GM08714 (cell line): ENCODE data around the gene VPS52.

Experiments used
- H3K4me3 ChIP-seq: fragments of 200-500 bp; sonication (Bioruptor generic); 2 replicates; pipeline ENCODE4 v1.5.1; 2014; ENCODE audit warnings: mild to moderate bottlenecking, low read length, inconsistent platforms
- ZNF274 ChIP-seq: IDR thresholded peaks from 2 replicates; pipeline ENCODE4 v1.6.1; 2012; ENCODE audit warnings: mild to moderate bottlenecking, low read depth, low read length

VPS52 gene

GRCh38 chr6:33206027-33206863 is 65.4 kb downstream of the VPS52 start:
- no peak for TF ChIP-seq ZNF274
- no peak overlapping the region for H3K4me3 ChIP-seq

DNA sequence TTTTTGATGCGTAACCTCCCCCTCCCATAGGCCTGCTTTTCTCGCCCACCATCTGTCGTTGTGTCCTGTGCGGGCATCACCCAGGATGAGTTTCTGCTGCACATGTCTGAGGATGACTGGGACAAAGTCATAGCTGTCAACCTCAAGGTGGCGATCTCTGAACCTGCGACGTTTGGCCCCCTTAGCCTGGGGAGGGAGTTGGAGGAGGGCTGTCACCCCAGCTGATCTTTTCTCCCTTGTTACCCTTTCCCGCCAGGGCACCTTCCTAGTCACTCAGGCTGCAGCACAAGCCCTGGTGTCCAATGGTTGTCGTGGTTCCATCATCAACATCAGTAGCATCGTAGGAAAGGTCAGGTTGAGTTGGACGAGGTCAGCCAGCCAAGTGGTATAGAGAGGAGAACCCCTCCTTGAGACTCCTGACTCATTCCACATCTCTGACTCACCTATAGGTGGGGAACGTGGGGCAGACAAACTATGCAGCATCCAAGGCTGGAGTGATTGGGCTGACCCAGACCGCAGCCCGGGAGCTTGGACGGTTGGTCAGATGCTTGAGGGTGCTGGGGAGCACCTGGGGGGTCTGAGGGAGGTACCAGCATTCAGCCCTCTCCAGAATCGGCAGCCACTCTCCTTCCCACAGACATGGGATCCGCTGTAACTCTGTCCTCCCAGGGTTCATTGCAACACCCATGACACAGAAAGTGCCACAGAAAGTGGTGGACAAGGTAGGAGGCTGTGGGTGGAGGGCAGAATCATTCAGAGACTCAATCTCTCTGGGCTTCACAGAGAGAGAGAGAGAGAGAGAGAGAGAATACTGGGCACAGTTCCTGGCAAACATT is 66.3 kb downstream of the VPS52 start:
- H3K4me3 ChIP-seq, result peak overlapping the region; percentile 89; the same call in 1 of the 2 replicates
- no peak for TF ChIP-seq ZNF274

- TF ChIP-seq ZNF274, result no peak
- peak within 1 kb of the TSS; percentile 89 for H3K4me3 ChIP-seq
Measured at GRCh38 chr6:33204415-33205190, 67.1 kb downstream of the VPS52 start, which contains the start of gene HSD17B8. Gene HSD17B8, plus strand, starts transcription at chr6:33204655. Its CDS starts 14 bp downstream, at chr6:33204669.

DNA sequence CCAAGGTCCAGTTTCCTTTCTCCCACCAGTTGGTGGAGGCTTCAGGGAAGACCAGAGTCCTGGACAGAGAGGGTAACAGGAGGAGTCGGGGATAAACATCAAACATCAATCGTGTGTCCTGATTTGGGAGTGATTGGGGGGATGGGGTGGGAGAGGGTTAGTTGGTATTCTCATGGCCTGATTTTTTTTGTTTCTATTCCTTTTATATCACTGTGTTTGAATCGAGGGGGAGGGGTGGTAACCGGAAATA is 67.6 kb downstream of the VPS52 start:
- H3K4me3 ChIP-seq, result no peak overlapping the region; the same call in 1 of the 2 replicates
- TF ChIP-seq ZNF274, result no peak

DNA sequence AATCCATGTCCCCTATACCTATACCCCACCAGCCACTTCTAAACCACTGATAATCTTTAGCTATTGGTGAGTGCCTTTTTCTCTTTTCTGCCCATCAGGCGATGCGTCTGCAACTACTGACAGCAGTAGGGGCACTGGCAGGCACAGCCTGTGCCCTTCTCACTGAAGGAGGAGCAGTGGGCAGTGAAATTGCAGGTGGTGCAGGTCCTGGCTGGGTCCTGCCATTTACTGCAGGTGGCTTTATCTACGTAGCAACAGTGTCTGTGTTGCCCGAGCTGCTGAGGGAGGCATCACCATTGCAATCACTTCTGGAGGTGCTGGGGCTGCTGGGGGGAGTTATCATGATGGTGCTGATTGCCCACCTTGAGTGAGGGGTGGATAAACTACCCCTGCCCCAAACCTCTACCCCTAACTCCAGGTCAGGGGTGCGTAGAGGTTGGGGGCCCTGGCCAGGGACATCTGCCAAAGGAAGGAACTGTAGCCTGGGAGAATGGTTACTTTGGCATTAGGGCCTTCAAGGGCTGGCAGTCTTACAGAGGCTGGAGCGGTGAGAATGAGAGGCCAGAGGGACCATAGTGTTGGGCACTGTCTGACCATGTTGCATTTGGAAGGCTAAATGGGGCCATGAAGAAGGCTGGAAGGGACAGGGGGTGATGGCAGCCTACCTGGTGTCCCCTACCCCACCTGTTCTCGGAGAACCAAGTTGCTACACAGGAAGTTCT is 68.1 kb downstream of the VPS52 start:
- TF ChIP-seq ZNF274, result no peak
- no peak overlapping the region; the same call in 1 of the 2 replicates for H3K4me3 ChIP-seq

GRCh38 chr6:33202799-33203198 is 68.9 kb downstream of the VPS52 start:
- no peak for TF ChIP-seq ZNF274

GRCh38 chr6:33201935-33202334 is 69.7 kb downstream of the VPS52 start:
- no peak for TF ChIP-seq ZNF274
- H3K4me3 ChIP-seq, result peak overlapping the region; percentile 91

More at GRCh38 chr6:33202799-33203198, 68.9 kb downstream of the VPS52 start:
- H3K4me3 ChIP-seq, result no peak overlapping the region

- TF ChIP-seq ZNF274, result no peak
- H3K4me3 ChIP-seq, result peak overlapping the region; percentile 91
Measured at GRCh38 chr6:33201147-33201545, 70.5 kb downstream of the VPS52 start.
